Smooth muscle cell (in vitro differentiated cells): Measurements from ENCODE around the gene FBXW7. TPM values are rescaled to one million over a fixed set of nuclear protein-coding genes. Genes with fewer than 3 reads are reported as not detected.

Source experiments
- DNase-seq: peaks from one replicate; lab custom pipeline; 2025; ENCODE audit not compliant: unreplicated experiment; lab: John Stamatoyannopoulos, UW
- H2AFZ ChIP-seq: fragments of 200-600 bp; sonication (generic); 2 replicates; pipeline ENCODE4 v1.6.0; 2016; ENCODE audit warnings: antibody characterized with exemption, low read depth, mild to moderate bottlenecking
- H3F3A ChIP-seq: fragments of 200-600 bp; sonication (generic); 2 replicates; pipeline ENCODE4 v1.6.0; 2017; ENCODE audit warnings: antibody characterized with exemption, low read depth
- H3K27ac ChIP-seq: fragments of 200-600 bp; sonication (generic); 2 replicates; pipeline ENCODE4 v1.5.1; 2016; ENCODE audit warnings: low read depth, mild to moderate bottlenecking
- H3K27me3 ChIP-seq: fragments of 200-600 bp; sonication (generic); 2 replicates; pipeline ENCODE4 v1.6.1; 2016; ENCODE audit warnings: low read depth, mild to moderate bottlenecking
- H3K36me3 ChIP-seq: fragments of 200-600 bp; sonication (generic); 2 replicates; pipeline ENCODE4 v1.5.1; 2016; ENCODE audit warnings: low read depth
- H3K4me1 ChIP-seq: fragments of 200-600 bp; sonication (generic); 2 replicates; pipeline ENCODE4 v1.5.1; 2016; ENCODE audit warnings: low read depth
- H3K4me2 ChIP-seq: fragments of 200-600 bp; sonication (generic); 2 replicates; pipeline ENCODE4 v1.6.0; 2016; ENCODE audit warnings: mild to moderate bottlenecking
- H3K4me3 ChIP-seq: fragments of 200-600 bp; sonication (generic); 2 replicates; pipeline ENCODE4 v1.5.1; 2016; ENCODE audit warnings: mild to moderate bottlenecking
- H3K79me2 ChIP-seq: fragments of 200-600 bp; sonication (generic); 2 replicates; pipeline ENCODE4 v1.6.0; 2016; ENCODE audit warnings: low read depth, mild to moderate bottlenecking
- H3K9ac ChIP-seq: fragments of 200-600 bp; sonication (generic); 2 replicates; pipeline ENCODE4 v1.6.0; 2016; ENCODE audit warnings: low read depth
- H3K9me3 ChIP-seq: fragments of 200-600 bp; sonication (generic); replicated peaks from 2 replicates; pipeline ENCODE4 v1.5.1; 2016; ENCODE audit warnings: low read depth
- H4K20me1 ChIP-seq: fragments of 200-600 bp; sonication (generic); 2 replicates; pipeline ENCODE4 v1.6.0; 2016; ENCODE audit warnings: low read depth
- WGBS: methylation state at CpG from one replicate; pipeline ENCODE4 v1.1.7; 2016; ENCODE audit warnings: low lambda C conversion rate; 5-methylcytosine and 5-hydroxymethylcytosine counted together
- polyA plus RNA-seq: library from polyadenylated mRNA; unstranded; fragments of >200 nt; fragmentation: Nextera tagmentation; extraction: Ambion mirVana; gene quantifications from 2 replicates; pipeline ENCODE4 v1.2.1, GENCODE V29; 2016
- total RNA-seq: library from RNA; depleted of rRNA; stranded (reverse); fragments of >200 nt; gene quantifications from 2 replicates; pipeline ENCODE4 v1.2.3, GENCODE V29; 2014
- TF ChIP-seq, protein P1 (sequence below): fragments of 200-600 bp; sonication (generic); IDR thresholded peaks from 2 replicates; pipeline ENCODE4 v1.5.1; 2017; ENCODE audit warnings: borderline replicate concordance, mild to moderate bottlenecking, antibody characterized with exemption; ENCODE audit not compliant: insufficient read depth, poor library complexity, severe bottlenecking

The FBXW7 gene
- total and polyA plus RNA-seq, 2 experiments from 2014 or later = 16.4 to 31.6 TPM

DNA sequence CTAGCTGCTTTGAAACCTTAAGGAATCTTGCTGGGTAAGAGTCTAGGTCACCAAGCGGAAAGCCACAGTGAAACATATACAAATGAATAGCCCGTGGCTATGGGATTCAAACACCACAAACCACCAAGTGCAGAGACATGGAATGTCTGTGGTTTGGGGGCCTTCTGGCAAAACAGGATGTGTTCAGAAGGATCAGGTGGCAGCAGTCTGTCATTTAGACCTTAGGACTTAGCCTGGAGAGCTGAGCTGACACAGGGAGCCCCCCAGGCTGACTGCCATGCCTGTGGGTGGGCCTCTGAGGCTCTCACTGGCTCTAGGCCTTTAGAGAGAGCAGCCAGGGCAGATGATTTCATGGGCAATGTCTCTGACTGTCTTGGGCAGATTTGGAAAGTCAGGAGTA, 225.6 kb downstream of the FBXW7 start:
- DNase-seq = no peak
- no peaks in the 10 kb centered on the region for H3K4me1 ChIP-seq
- H3K9me3 ChIP-seq = no peaks in the 10 kb centered on the region
- peaks cover 9% of the 10 kb centered on the region for H3K27me3 ChIP-seq
- 14% methylated on average over 2 of the region's 2 CpGs for WGBS
- TF ChIP-seq, protein P1, sequence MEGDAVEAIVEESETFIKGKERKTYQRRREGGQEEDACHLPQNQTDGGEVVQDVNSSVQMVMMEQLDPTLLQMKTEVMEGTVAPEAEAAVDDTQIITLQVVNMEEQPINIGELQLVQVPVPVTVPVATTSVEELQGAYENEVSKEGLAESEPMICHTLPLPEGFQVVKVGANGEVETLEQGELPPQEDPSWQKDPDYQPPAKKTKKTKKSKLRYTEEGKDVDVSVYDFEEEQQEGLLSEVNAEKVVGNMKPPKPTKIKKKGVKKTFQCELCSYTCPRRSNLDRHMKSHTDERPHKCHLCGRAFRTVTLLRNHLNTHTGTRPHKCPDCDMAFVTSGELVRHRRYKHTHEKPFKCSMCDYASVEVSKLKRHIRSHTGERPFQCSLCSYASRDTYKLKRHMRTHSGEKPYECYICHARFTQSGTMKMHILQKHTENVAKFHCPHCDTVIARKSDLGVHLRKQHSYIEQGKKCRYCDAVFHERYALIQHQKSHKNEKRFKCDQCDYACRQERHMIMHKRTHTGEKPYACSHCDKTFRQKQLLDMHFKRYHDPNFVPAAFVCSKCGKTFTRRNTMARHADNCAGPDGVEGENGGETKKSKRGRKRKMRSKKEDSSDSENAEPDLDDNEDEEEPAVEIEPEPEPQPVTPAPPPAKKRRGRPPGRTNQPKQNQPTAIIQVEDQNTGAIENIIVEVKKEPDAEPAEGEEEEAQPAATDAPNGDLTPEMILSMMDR = no peak
- H3K4me3 ChIP-seq = no peak overlapping the region
- H2AFZ ChIP-seq = no peak overlapping the region
- H4K20me1 ChIP-seq = no peaks in the 10 kb centered on the region
- H3K9ac ChIP-seq = no peak overlapping the region
- H3K27ac ChIP-seq = peak overlapping the region; percentile 28
- no peaks in the 10 kb centered on the region for H3K79me2 ChIP-seq
- no peaks in the 10 kb centered on the region for H3K36me3 ChIP-seq
- peak overlapping the region; percentile 34 for H3K4me2 ChIP-seq
- H3F3A ChIP-seq = no peaks in the 10 kb centered on the region

DNA sequence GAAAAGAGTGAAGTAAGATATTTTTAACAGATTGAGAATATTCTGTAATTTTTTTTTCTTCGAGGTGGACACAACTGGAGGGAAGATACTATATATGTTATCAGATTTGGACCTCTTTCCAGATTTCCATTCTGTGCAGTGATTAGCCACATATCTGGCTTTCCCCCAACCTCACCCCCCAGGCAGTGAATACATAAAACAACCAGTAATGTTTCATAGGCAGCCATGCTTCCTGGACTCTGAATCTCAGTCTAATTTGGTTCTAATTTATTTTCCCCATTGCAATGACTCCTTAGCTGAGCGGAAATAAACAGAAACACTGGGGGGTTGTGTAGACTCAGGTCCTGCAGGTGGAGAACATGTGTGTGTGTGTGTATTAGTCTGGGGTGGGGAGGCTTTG, 226.5 kb downstream of the FBXW7 start:
- WGBS = 97% methylated on average over 2 of the region's 2 CpGs
- H3K27ac ChIP-seq = no peak overlapping the region
- no peaks in the 10 kb centered on the region for H3K36me3 ChIP-seq
- no peaks in the 10 kb centered on the region for H3K79me2 ChIP-seq
- no peak overlapping the region for H3K4me3 ChIP-seq
- H3K4me2 ChIP-seq = peak overlapping the region; percentile 51
- H2AFZ ChIP-seq = no peak overlapping the region
- no peaks in the 10 kb centered on the region for H3K9me3 ChIP-seq
- peaks cover 9% of the 10 kb centered on the region for H3K27me3 ChIP-seq
- TF ChIP-seq, protein P1 = no peak
- no peak overlapping the region for H3K9ac ChIP-seq
- H3K4me1 ChIP-seq = no peaks in the 10 kb centered on the region
- no peak for DNase-seq
- H4K20me1 ChIP-seq = no peaks in the 10 kb centered on the region
- no peaks in the 10 kb centered on the region for H3F3A ChIP-seq

DNA sequence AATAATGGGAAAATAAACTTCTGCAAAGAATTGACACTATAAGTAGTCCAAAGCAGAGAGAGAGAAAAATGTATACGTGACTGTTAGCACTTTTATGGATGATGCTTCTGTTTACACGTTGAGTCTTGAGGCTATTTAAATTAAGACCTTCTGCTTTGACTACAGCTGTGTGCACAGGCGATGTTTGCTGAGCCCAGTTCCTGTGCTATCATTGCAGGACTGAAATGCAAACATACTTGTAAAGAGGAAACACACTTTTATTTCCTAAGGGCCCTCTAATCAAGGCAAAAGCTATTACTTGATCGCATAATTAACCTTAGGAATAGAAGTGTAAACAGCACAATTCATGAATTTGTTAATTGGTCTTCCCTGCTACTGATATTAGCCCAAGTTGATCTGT, 226.9 kb downstream of the FBXW7 start:
- Histone ChIP-seq H3F3A (no peaks in the 10 kb centered on the region), H3K4me3 (no peak overlapping the region), H3K27ac (no peak overlapping the region), H3K79me2 (no peaks in the 10 kb centered on the region), H3K9me3 (no peaks in the 10 kb centered on the region), H3K9ac (no peak overlapping the region), H3K4me1 (no peaks in the 10 kb centered on the region), H4K20me1 (no peaks in the 10 kb centered on the region), H3K27me3 (peaks cover 9% of the 10 kb centered on the region), H3K36me3 (no peaks in the 10 kb centered on the region), H3K4me2 (no peak overlapping the region), H2AFZ (no peak overlapping the region)
- WGBS = 63% methylated on average over 4 of the region's 4 CpGs
- TF ChIP-seq, protein P1 = no peak
- DNase-seq = no peak

DNA sequence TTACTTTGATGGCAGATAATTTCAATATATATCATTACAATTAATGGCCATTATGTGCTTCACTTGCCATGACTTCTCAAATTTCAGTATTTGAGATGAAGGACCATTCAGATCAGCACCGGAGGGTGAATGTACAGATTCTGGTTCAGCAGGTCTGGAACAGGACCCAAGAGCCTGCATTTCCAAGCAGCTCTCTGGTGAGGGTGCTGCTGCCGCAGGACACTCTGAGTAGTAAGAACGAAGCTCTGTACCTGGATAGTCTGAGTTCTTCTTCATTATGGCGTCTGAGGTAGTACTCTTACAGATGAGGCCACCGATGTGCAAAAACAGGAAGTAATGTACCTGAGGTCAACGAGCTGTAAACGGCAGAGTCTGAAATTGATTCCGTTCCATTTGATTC, 228.2 kb downstream of the FBXW7 start:
- no peaks in the 10 kb centered on the region for H3F3A ChIP-seq
- no peaks in the 10 kb centered on the region for H3K9me3 ChIP-seq
- H3K79me2 ChIP-seq = no peaks in the 10 kb centered on the region
- no peak overlapping the region for H3K4me3 ChIP-seq
- H3K4me1 ChIP-seq = no peaks in the 10 kb centered on the region
- TF ChIP-seq, protein P1 = no peak
- H3K27ac ChIP-seq = no peak overlapping the region
- no peak overlapping the region for H3K9ac ChIP-seq
- H4K20me1 ChIP-seq = no peaks in the 10 kb centered on the region
- no peak overlapping the region for H3K4me2 ChIP-seq
- 93% methylated on average over 8 of the region's 8 CpGs for WGBS
- no peak overlapping the region for H2AFZ ChIP-seq
- no peaks in the 10 kb centered on the region for H3K36me3 ChIP-seq
- peaks cover 9% of the 10 kb centered on the region for H3K27me3 ChIP-seq
- no peak for DNase-seq
